Measurements from ENCODE around the gene P4HTM.

Gene P4HTM

GRCh38 chr3:49025793-49026520 lies 35.9 kb downstream of the P4HTM start:
- DNase-seq, result no peak

- DNase-seq, result no peak
Measured at GRCh38 chr3:49026536-49026935, 36.5 kb downstream of the P4HTM start.

- DNase-seq, result no peak
Measured at GRCh38 chr3:49027634-49028033, 37.6 kb downstream of the P4HTM start.

- DNase-seq, result no peak
Measured at GRCh38 chr3:49028298-49028672, 38.2 kb downstream of the P4HTM start.

- peak; percentile 69 for DNase-seq
Measured at GRCh38 chr3:49028673-49029562, 38.9 kb downstream of the P4HTM start, which contains the start of gene IMPDH2. TSS of gene IMPDH2 (minus strand) at chr3:49029398. CDS start at chr3:49029350, 48 bp downstream.

GRCh38 chr3:49029563-49029884 lies 39.5 kb downstream of the P4HTM start:
- no peak for DNase-seq

- DNase-seq, result no peak
Measured at GRCh38 chr3:49030321-49030720, 40.3 kb downstream of the P4HTM start.

GRCh38 chr3:49032646-49033304 lies 42.7 kb downstream of the P4HTM start:
- DNase-seq, result no peak

- no peak for DNase-seq
Measured at GRCh38 chr3:49034650-49035049, 44.6 kb downstream of the P4HTM start.

GRCh38 chr3:49035281-49035680 lies 45.2 kb downstream of the P4HTM start:
- DNase-seq, result no peak

GRCh38 chr3:49053543-49053942 lies 63.5 kb downstream of the P4HTM start:
- no peak for DNase-seq

- no peak for DNase-seq
Measured at GRCh38 chr3:49054344-49054862, 64.4 kb downstream of the P4HTM start.

Measured in DMS79 treated with DMSO at 0.1 percent for 48 hours (cell line).